HG02798 (cell line): ENCODE measurements around the gene CEACAM21.

Experiments
- ATAC-seq: cut with Tn5 transposase; IDR thresholded peaks from one replicate; pipeline ENCODE4 v1.9.1; 2021; ENCODE audit warnings: mild to moderate bottlenecking; ENCODE audit not compliant: unreplicated experiment, poor library complexity

Gene CEACAM21

DNA sequence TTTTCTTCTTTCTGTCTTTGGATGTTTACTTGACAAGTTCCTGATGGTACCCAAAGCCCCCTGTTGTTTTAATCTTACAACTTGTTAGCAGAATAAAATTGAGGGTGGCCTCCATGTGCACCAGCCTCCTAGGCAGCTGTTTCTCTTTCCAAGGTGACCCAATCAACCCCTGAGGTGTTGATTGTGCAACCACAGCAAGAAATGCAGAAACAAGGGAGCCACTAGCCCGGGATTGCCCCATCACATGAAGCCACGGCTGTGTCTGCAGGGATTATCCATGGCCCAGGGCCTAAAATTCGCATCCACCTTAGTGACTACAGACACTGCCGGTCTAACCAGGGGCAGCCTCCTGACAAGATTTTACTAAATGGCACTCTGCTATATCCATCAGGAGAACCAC is 36.5 kb downstream of the CEACAM21 start:
- ATAC-seq = no peak

- no peak for ATAC-seq
Measured at GRCh38 chr19:41615207-41615606, 39.2 kb downstream of the CEACAM21 start.

DNA sequence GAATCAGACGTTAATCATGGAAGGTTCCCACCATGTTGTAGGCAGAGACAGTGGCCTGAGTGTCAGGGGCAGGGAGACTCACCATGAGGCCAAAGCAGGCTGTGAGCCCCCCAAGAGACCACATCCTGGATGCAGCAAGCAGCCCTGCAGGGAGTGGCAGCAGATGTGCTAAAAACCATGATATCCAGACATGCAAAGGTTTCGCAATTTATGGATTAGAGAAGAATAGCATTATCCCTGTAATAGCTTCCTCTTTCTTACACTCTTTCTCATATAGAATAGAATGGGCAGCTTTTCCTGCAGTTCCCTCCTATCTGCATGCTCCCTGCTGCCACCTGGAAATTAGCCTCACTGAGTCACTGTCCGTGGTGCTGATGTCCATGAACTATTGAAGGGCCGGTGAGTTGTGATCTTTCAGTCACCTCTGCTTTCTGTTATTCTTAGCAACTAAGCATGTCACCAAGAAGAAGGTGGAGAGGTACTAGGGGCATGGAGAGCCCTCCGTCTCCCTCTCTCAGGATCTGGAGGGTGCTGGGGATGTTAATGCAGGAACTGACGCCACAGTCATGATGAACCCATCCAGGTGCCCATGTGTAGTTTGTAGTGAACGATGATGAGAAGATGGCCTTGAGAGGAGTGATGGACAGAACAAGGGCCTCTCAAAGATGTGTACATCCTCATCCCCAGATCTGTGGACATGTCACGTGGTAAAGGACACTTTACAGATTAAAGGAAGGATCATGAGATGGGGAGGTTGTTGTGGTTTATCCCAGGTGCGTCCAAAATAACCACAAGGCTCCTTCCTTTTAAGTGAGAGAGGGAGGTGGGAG is 41.0 kb downstream of the CEACAM21 start:
- ATAC-seq = no peak

- ATAC-seq = no peak
Measured at GRCh38 chr19:41617941-41618730, 42.2 kb downstream of the CEACAM21 start.

DNA sequence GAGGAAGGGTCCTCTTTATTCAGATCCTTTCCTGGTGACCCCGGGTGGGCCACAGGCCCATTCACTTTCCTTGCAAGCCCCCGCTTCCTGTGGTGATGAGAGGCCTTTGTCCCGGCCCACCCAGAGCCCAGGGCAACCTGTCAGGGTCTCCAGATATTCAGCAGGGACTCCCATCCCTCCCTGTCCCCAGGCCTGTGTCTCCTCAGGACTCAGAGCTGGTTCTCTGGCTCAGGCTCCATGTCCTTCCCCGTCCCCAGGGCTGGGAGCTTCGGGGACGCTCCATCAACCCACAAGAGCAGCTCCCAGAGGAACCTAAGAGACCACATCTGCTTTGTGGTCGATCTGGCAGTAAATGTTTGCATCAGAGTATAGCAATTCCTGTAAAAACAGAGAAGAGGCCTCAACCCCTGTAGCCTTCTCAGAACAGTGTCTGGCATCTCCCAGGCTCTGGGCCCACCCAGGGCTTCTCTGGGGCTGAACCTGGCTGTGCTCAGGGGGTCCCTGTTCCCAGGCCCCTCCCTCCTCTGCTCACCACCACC is 43.1 kb downstream of the CEACAM21 start:
- ATAC-seq = no peak

DNA sequence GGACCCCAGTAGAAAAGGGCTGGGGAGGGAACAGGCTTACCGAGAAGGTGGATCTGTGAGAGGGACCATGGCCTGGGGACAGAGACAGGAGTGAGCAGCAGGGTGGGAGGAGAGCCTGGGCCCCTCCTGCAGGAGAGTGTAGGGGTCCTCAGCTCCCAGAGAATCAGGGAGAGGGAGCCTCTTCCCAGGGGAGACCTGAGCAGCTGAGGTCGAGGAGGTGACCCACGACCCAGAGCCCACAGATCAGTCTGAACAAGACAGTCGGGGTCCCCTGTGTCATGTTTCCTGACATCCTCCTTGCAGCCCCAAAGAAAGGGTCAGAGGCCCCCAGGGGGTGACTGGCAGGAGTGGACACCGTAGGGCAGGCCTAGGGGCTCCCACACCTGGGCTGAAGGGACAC is 44.2 kb downstream of the CEACAM21 start:
- no peak for ATAC-seq

- no peak for ATAC-seq
Measured at GRCh38 chr19:41621226-41621625, 45.3 kb downstream of the CEACAM21 start.

- no peak for ATAC-seq
Measured at GRCh38 chr19:41621654-41622053, 45.7 kb downstream of the CEACAM21 start.

- ATAC-seq = no peak
Measured at GRCh38 chr19:41623360-41623759, 47.4 kb downstream of the CEACAM21 start.

GRCh38 chr19:41624515-41624914 is 48.5 kb downstream of the CEACAM21 start:
- ATAC-seq = no peak

- ATAC-seq = no peak
Measured at GRCh38 chr19:41624937-41625336, 49.0 kb downstream of the CEACAM21 start.

- no peak for ATAC-seq
Measured at GRCh38 chr19:41626278-41626677, 50.3 kb downstream of the CEACAM21 start.

- no peak for ATAC-seq
Measured at GRCh38 chr19:41626877-41627276, 50.9 kb downstream of the CEACAM21 start, which contains the start of gene CEACAM4. CEACAM4 (minus strand) TSS chr19:41627074; CDS start chr19:41626963, 111 bp downstream.

- ATAC-seq = no peak
Measured at GRCh38 chr19:41627966-41628675, 52.2 kb downstream of the CEACAM21 start.
